ENCODE results near the gene CDH1.

Gene CDH1

DNA sequence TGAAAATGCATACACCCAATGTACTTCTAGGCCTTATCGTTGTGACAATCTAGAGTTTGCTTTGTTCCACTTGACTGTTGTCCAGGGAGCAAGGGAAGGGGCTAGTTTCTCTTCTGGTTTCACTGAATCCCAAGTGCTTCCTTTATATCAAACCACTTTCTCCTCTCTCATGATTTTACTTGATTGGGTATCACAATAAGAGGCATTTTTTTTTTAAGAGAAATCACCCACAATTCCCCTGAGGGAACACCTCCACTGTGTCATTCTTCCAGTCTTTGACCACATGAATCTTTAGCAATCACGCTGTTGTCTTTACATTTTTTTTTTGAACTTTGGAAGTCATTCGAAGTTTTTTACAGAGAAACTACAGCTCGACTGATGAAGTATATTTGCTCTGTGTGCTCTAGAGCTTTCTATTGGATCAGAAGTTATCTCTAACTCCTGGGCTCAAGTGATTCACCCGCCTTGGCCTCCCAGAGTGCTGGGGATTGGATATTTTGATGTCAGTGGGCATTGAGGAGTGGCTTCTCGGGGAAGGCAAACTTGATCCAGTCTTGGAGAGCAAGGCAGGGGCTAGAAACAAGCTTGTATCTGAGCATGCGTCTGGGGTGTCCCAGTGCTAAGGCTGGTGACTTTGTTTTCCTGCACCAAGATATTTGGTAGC, 3.0 kb downstream of the CDH1 start:
- no peak overlapping the region for H3K4me3 ChIP-seq (replicated peaks; ENCODE audit: low read depth, low read length)
- DNase-seq (ENCODE audit: low read depth), result no peak
- TF ChIP-seq, protein P1, sequence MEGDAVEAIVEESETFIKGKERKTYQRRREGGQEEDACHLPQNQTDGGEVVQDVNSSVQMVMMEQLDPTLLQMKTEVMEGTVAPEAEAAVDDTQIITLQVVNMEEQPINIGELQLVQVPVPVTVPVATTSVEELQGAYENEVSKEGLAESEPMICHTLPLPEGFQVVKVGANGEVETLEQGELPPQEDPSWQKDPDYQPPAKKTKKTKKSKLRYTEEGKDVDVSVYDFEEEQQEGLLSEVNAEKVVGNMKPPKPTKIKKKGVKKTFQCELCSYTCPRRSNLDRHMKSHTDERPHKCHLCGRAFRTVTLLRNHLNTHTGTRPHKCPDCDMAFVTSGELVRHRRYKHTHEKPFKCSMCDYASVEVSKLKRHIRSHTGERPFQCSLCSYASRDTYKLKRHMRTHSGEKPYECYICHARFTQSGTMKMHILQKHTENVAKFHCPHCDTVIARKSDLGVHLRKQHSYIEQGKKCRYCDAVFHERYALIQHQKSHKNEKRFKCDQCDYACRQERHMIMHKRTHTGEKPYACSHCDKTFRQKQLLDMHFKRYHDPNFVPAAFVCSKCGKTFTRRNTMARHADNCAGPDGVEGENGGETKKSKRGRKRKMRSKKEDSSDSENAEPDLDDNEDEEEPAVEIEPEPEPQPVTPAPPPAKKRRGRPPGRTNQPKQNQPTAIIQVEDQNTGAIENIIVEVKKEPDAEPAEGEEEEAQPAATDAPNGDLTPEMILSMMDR (IDR thresholded peaks at IDR 0.05; ENCODE audit: low read length, missing control alignments), result no peak

DNA sequence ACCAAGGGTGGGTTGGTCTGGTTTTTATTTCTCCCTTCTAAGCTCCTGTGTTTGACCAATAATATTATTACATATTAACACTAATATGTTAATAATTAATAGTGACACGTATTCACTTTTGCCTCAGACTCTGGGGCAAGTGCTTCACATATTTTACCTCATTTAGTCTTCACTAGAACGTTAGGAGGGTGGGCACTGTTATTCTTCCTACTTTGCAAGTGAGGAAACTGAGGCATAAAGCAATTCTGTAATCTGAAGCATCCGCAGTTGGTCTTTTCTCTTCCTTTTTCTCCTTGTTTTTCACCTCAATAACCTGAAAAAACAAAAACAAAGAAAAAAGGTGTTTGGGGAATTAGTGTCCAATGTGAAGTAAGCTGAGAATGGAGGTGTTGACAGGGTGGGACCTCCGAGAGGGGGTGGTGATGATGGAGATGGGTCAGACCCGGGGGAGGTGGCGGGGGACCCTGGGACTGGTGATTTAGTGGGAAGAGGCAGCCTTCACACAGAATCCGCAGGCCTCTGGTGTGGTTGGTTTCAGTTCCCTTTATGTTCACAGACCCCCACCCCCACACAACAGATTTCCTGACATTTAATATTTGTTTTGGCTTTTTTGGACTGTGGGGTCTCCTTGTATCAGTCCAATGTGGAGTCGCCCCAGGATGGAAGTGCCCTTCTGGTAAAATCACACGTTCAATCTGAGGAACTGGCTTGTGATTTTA, 3.7 kb downstream of the CDH1 start:
- DNase-seq (ENCODE audit: low read depth), result no peak
- TF ChIP-seq, protein P1 (IDR thresholded peaks at IDR 0.05; ENCODE audit: low read length, missing control alignments), result no peak
- no peak overlapping the region for H3K4me3 ChIP-seq (replicated peaks; ENCODE audit: low read depth, low read length)

DNA sequence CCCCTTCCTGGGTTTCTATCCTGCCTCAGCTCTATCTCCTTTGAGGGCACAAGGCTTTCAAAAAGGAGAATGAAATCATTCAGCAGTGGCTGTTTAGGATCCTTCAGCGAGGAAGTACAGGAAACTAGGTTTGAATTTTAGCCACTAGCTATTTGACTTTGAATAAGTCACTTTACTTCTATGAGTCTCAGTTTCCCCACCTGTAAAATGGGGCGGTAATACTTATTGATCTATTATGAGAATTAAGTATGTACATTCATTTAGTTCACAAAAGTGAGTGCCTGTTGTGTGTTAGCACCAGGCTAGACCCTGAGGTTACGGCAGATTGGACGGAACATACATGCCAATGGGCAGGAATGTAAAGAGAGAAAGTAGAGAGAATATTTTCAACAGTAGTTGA, 6.6 kb downstream of the CDH1 start:
- no peak overlapping the region for H3K4me3 ChIP-seq (replicated peaks; ENCODE audit: low read depth, low read length)
- no peak for DNase-seq (ENCODE audit: low read depth)
- TF ChIP-seq, protein P1 (IDR thresholded peaks at IDR 0.05; ENCODE audit: low read length, missing control alignments), result no peak

DNA sequence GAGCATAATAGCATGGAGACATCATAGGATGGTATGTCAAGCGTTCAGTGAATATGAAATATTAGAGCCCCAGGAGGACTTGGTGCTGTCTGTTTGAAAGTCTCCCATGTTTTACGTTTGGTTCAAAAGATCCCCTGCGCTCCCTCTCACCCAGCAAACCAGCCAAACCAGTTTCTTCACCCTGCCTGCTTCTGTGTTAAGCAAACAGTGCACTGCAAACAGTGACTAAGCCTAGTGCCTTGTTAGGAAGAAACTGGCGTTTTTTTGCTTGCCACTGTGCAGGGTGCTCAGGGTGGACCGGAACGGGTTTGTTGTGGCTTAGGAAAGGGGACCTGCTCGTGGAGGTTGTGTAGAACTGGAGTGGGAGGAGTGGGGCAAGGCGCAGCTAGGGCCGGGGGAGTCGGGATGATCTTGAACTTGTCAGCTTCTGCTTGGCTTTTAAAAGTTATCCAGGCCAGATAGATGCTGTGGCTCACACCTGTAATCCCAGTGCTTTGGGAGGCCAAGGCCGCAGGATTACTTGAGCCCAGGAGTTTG, 7.7 kb downstream of the CDH1 start:
- no peak for DNase-seq (ENCODE audit: low read depth)
- H3K4me3 ChIP-seq (replicated peaks; ENCODE audit: low read depth, low read length), result no peak overlapping the region
- TF ChIP-seq, protein P1 (IDR thresholded peaks at IDR 0.05; ENCODE audit: low read length, missing control alignments), result no peak

DNA sequence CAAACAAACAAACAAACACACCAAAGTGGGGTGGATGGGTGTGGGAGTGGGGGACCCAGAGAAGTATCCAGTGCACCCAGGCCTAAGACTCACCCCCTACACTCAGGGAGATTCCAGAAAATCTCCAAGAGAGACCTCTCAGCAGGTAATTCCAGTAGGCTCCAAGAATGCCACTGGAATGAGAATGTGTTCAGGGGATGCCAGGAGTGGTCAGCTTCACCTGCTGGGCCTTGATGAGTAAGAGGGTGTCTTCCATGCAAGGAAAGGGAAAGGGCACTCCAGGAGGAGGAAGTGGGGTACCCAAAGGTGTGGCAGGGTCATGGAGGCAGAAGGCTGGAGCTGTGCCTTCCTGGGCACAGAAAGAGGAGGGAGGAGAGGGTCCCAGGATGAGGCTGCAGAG, 9.9 kb downstream of the CDH1 start:
- TF ChIP-seq, protein P1 (IDR thresholded peaks at IDR 0.05; ENCODE audit: low read length, missing control alignments), result no peak
- DNase-seq (ENCODE audit: low read depth), result no peak

DNA sequence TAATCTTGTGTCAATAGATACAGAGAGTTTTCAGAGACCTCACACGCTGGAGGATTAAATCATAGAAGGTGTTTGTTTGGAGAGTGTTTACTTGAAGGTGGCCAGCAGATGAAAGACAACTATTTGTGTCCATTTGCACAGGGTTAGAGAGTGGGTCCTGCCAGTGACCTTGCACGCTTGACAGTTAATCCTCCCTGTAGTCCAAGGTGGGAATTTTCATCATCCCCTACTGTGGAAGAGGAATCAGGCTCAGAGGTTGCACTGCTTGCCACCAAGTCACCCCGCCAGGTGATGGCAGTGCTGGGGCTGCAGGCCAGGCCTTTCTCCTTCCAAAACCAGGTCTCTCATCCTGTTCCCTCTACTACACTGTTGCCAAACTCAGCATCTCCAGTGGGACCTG, 12.3 kb downstream of the CDH1 start:
- DNase-seq (ENCODE audit: low read depth), result no peak
- TF ChIP-seq, protein P1 (IDR thresholded peaks at IDR 0.05; ENCODE audit: low read length, missing control alignments), result no peak
- H3K4me3 ChIP-seq (replicated peaks; ENCODE audit: low read depth, low read length), result no peak overlapping the region

More for the DNA sequence above, 9.9 kb downstream of the CDH1 start:
- H3K4me3 ChIP-seq (replicated peaks; ENCODE audit: low read depth, low read length), result no peak overlapping the region
